Measurements from ENCODE around the gene COL5A1.
"Not testable (repeated sequence)": the region's sequence is repeated elsewhere in the genome, so short reads cannot be mapped to it uniquely, and the experiment has no call there.

COL5A1 gene

GRCh38 chr9:134655586-134656333 is 14.2 kb downstream of the COL5A1 start:
- no peak for DNase-seq (ENCODE audit: low read depth in 2 of 2)

- DNase-seq (ENCODE audit: low read depth in 2 of 2) = no peak
Observed at GRCh38 chr9:134656334-134657006, 14.9 kb downstream of the COL5A1 start.

- DNase-seq (ENCODE audit: low read depth in 2 of 2) = no peak
Observed at GRCh38 chr9:134657666-134658377, 16.2 kb downstream of the COL5A1 start.

- DNase-seq (ENCODE audit: low read depth in 2 of 2) = no peak
Observed at GRCh38 chr9:134658378-134658955, 16.9 kb downstream of the COL5A1 start.

- DNase-seq (ENCODE audit: low read depth in 2 of 2) = no peak
Observed at GRCh38 chr9:134659688-134660131, 18.1 kb downstream of the COL5A1 start.

GRCh38 chr9:134660407-134660806 is 18.8 kb downstream of the COL5A1 start:
- DNase-seq (ENCODE audit: low read depth in 2 of 2) = peak in 1 of 2 donors; percentile 19

GRCh38 chr9:134661299-134661698 is 19.7 kb downstream of the COL5A1 start:
- no peak for DNase-seq (ENCODE audit: low read depth in 2 of 2)

- no peak for DNase-seq (ENCODE audit: low read depth in 2 of 2)
Observed at GRCh38 chr9:134661791-134662142, 20.2 kb downstream of the COL5A1 start.

- DNase-seq (ENCODE audit: low read depth in 2 of 2) = no peak
Observed at GRCh38 chr9:134662143-134662876, 20.7 kb downstream of the COL5A1 start.

GRCh38 chr9:134663084-134663483 is 21.5 kb downstream of the COL5A1 start:
- no peak for DNase-seq (ENCODE audit: low read depth in 2 of 2)

GRCh38 chr9:134663753-134664415 is 22.3 kb downstream of the COL5A1 start:
- DNase-seq (ENCODE audit: low read depth in 2 of 2) = no peak

- no peak for DNase-seq (ENCODE audit: low read depth in 2 of 2)
Observed at GRCh38 chr9:134664446-134664845, 22.8 kb downstream of the COL5A1 start.

GRCh38 chr9:134666208-134666607 is 24.6 kb downstream of the COL5A1 start:
- DNase-seq (ENCODE audit: low read depth in 2 of 2) = no peak

GRCh38 chr9:134666831-134667230 is 25.2 kb downstream of the COL5A1 start:
- no peak for DNase-seq (ENCODE audit: low read depth in 2 of 2)

- not testable (repeated sequence) for DNase-seq (ENCODE audit: low read depth in 2 of 2)
Observed at GRCh38 chr9:134668977-134669376, 27.4 kb downstream of the COL5A1 start.

GRCh38 chr9:134669399-134669955 is 27.9 kb downstream of the COL5A1 start:
- no peak for DNase-seq (ENCODE audit: low read depth in 2 of 2)

- no peak for DNase-seq (ENCODE audit: low read depth in 2 of 2)
Observed at GRCh38 chr9:134670042-134670525, 28.5 kb downstream of the COL5A1 start.

GRCh38 chr9:134670851-134671281 is 29.3 kb downstream of the COL5A1 start:
- no peak for DNase-seq (ENCODE audit: low read depth in 2 of 2)

GRCh38 chr9:134671341-134672113 is 29.9 kb downstream of the COL5A1 start:
- no peak for DNase-seq (ENCODE audit: low read depth in 2 of 2)

GRCh38 chr9:134676361-134676760 is 34.8 kb downstream of the COL5A1 start:
- DNase-seq (ENCODE audit: low read depth in 2 of 2) = no peak
